Transverse colon (tissue), 4 donors: Measurements from ENCODE around the gene SLC1A3. TPM values are rescaled to one million over a fixed set of nuclear protein-coding genes. Genes with fewer than 3 reads are reported as not detected.
"Not testable (repeated sequence)": the region's sequence is repeated elsewhere in the genome, so short reads cannot be mapped to it uniquely, and the experiment has no call there.

ENCODE experiments used
- DNase-seq: peaks from one replicate; pipeline ENCODE4 v3.0.0-alpha.2; 2019
- H3K27ac ChIP-seq, 4 donors: fragments of 200-600 bp; sonication (generic); 2 replicates each; pipeline ENCODE4 v1.5.1; 2016 to 2018; ENCODE audit warnings: inconsistent platforms in 4 of 4
- H3K27me3 ChIP-seq: fragments of 200-600 bp; sonication (generic); 2 replicates; pipeline ENCODE4 v1.5.1; 2017; ENCODE audit warnings: inconsistent platforms
- H3K36me3 ChIP-seq, 4 donors: fragments of 200-600 bp; sonication (generic); 2 replicates each; pipeline ENCODE4 v1.5.1; 2017 to 2019; ENCODE audit warnings: inconsistent platforms in 4 of 4
- H3K4me1 ChIP-seq, 4 donors: fragments of 200-600 bp; sonication (generic); 2 replicates each; pipeline ENCODE4 v1.5.1; 2017 to 2020; ENCODE audit warnings: inconsistent platforms in 4 of 4
- H3K4me3 ChIP-seq, 4 donors: fragments of 200-600 bp; sonication (generic); 1 replicate in 1 of 4; 2 replicates in 3 of 4; pipeline versions ENCODE4 v1.5.1 to v1.6.1; 2017 to 2019; ENCODE audit warnings: inconsistent platforms in 4 of 4
- H3K9me3 ChIP-seq, 2 donors: fragments of 200-600 bp; sonication (generic); 2 replicates each; pipeline ENCODE4 v1.5.1; 2017 to 2019; ENCODE audit warnings: inconsistent platforms in 2 of 2
- CTCF ChIP-seq, 5 experiments: fragments of 200-600 bp in 3 of 5; fragments of 450-650 bp in 2 of 5; sonication (generic) in 3 of 5; IDR thresholded peaks; 1 replicate in 2 of 5; 2 replicates in 3 of 5; pipeline ENCODE4 v1.5.1; 2016 to 2017; ENCODE audit warnings: antibody characterized with exemption in 5 of 5, inconsistent platforms in 3 of 5, mild to moderate bottlenecking in 2 of 5, moderate library complexity in 1 of 5
- EP300 ChIP-seq: sonication (generic); formaldehyde crosslinking; IDR thresholded peaks from one replicate; pipeline ENCODE4 v1.6.1; 2017; ENCODE audit warnings: antibody characterized with exemption, low read depth
- POLR2A ChIP-seq: fragments of 450-650 bp; IDR thresholded peaks from one replicate; pipeline ENCODE4 v1.6.1; 2016; ENCODE audit warnings: antibody characterized with exemption, mild to moderate bottlenecking, moderate library complexity
- POLR2AphosphoS5 ChIP-seq, 3 donors: sonication (generic); formaldehyde crosslinking; IDR thresholded peaks; one replicate each; pipeline ENCODE4 v1.6.1; 2016; ENCODE audit warnings: antibody characterized with exemption in 3 of 3
- WGBS, 2 donors: methylation state at CpG; one replicate each; pipeline ENCODE4 v1.1.5; 2018; ENCODE audit warnings: low coverage in 1 of 2; 5-methylcytosine and 5-hydroxymethylcytosine counted together
- in situ Hi-C, 4 donors: fragments of 200-750 bp; cut with MboI; loops; one replicate each; pipeline versions ENCODE4 v1.15.0 to v1.15.1; 2017; ENCODE audit warnings: low sequenced_read_pairs in 3 of 4, low pct_ligation_motif_present in 1 of 4, low pct_unique_long_range_greater_than_20kb in 1 of 4
- intact Hi-C: fragments of 100-400 bp; cut with DNase I; formaldehyde crosslinking; loops from one replicate; pipeline ENCODE4 v1.15.1; 2023; ENCODE audit warnings: low total_unique reads
- total RNA-seq, 4 donors: library from RNA; depleted of rRNA; stranded (reverse); fragments of >200 nt; gene quantifications; one replicate each; pipeline ENCODE4 v1.1.0, GENCODE V29; 2016

The SLC1A3 gene
- total RNA-seq, 4 donors from 2014 or later: 0.20 to 16.0 (median 4.1) TPM

DNA sequence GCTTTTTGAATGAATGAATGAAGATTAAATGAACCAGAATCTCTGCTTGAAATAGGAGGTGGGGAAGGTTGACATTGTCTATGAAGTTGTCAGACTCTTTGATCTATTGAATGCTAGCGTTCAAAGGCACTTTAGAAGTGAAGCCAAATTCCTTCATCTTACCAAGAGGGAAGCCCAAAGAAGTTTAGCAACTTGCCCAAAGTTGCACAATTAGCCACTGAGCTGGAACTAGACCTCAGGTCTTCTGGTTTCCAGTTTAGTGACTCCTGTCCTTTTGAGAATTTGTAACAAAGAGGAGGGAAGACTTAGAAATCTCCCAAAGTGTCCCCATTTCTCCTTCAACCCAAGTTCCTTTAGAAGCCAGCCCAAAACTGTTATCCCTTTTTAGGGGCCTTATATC is 20.7 kb upstream of the SLC1A3 start:
- Histone ChIP-seq H3K36me3 (no peaks in the 10 kb centered on the region), H3K27ac (no peak overlapping the region), H3K9me3 (no peaks in the 10 kb centered on the region), H3K27me3 (no peaks in the 10 kb centered on the region), H3K4me3 (no peak overlapping the region), H3K4me1 (no peaks in the 10 kb centered on the region)
- in situ Hi-C loops: no loop called here
- intact Hi-C loops: no loop called here
- 50 to 55% methylated on average over 1 of the region's 1 CpG for WGBS, 2 donors
- TF ChIP-seq EP300 (no peak), POLR2AphosphoS5 (IDR thresholded peaks at IDR 0.05) (no peak), POLR2A (no peak), CTCF (IDR thresholded peaks at IDR 0.05) (no peak)
- DNase-seq: no peak

- Histone ChIP-seq H3K4me1 (no peaks in the 10 kb centered on the region), H3K9me3 (no peaks in the 10 kb centered on the region), H3K27ac (no peak overlapping the region), H3K27me3 (no peaks in the 10 kb centered on the region), H3K36me3 (no peaks in the 10 kb centered on the region), H3K4me3 (no peak overlapping the region)
- in situ Hi-C loops: no loop called here
- TF ChIP-seq EP300 (no peak), CTCF (IDR thresholded peaks at IDR 0.05) (no peak), POLR2AphosphoS5 (IDR thresholded peaks at IDR 0.05) (no peak), POLR2A (no peak)
- intact Hi-C loops: no loop called here
- 30 to 52% methylated on average over 2 to 3 of the region's 3 CpGs for WGBS, 2 donors
- no peak for DNase-seq
Observed at GRCh38 chr5:36587354-36587753, 19.1 kb upstream of the SLC1A3 start.

DNA sequence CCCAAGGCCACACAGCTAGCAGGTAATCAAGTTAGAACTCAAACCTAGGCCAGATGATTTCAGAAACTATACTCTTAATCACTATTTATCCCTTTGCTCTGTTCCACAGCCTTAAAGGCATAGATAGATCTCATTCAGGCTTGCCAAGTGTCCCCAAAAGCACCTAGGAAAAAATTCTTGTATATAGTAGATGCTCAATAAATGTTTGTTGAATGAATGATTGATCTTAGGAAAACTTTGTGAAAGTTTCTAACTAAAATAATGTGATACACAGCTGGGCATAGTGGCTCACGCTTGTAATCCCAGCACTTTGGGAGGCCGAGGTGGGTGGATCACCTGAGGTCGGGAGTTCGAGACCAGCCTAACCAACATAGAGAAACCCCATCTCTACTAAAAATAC is 16.7 kb upstream of the SLC1A3 start:
- H3K9me3 ChIP-seq, in situ Hi-C loops, H3K27me3 ChIP-seq, H3K4me1 ChIP-seq, H3K27ac ChIP-seq, H3K36me3 ChIP-seq, H3K4me3 ChIP-seq, DNase-seq: not testable (repeated sequence)
- intact Hi-C loops: loop anchor here (10.0 kb wide), 1 partner anchor 885 kb away; no protein-coding TSS in a partner anchor
- WGBS, 2 donors: 70 to 95% methylated on average over 2 to 4 of the region's 4 CpGs

- no peak for DNase-seq
- intact Hi-C loops (loop anchor here (10.0 kb wide), 1 partner anchor 886 kb away; no protein-coding TSS in a partner anchor), in situ Hi-C loops (no loop called here)
- H3K4me3 ChIP-seq: no peak overlapping the region
- H3K27ac ChIP-seq: no peak overlapping the region
- no peaks in the 10 kb centered on the region for H3K9me3 ChIP-seq
- H3K36me3 ChIP-seq: no peaks in the 10 kb centered on the region
- 63 to 73% methylated on average over 7 of the region's 7 CpGs for WGBS, 2 donors
- no peaks in the 10 kb centered on the region for H3K4me1 ChIP-seq
- H3K27me3 ChIP-seq: no peaks in the 10 kb centered on the region
- no peak for TF ChIP-seq POLR2A
- TF ChIP-seq POLR2AphosphoS5 (IDR thresholded peaks at IDR 0.05): no peak
- no peak for TF ChIP-seq CTCF (IDR thresholded peaks at IDR 0.05)
- no peak for TF ChIP-seq EP300
Observed at GRCh38 chr5:36590513-36591286, 15.7 kb upstream of the SLC1A3 start.

DNA sequence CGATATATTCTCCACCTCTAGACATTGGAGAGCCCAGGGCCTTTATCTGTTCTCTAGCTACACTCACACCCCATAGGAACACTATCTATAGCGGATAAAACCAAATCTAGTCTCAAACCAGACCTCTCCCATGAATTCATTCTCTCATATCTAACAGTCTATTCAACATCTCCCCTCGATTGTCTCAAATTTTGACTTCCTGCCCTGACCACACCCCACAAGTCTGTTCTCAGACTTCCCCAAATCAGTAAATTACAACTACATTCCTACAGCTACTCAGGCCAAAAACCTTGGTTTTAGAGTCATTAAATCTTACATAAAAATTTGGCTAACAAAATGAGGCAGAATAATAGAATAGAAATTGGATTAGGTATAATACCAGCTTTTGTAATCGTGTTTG is 12.5 kb upstream of the SLC1A3 start:
- no peak overlapping the region for H3K4me3 ChIP-seq
- TF ChIP-seq EP300: no peak
- no peaks in the 10 kb centered on the region for H3K27me3 ChIP-seq
- H3K27ac ChIP-seq: no peak overlapping the region
- DNase-seq: no peak
- H3K36me3 ChIP-seq: no peaks in the 10 kb centered on the region
- in situ Hi-C loops (no loop called here), intact Hi-C loops (loop anchor here (10.0 kb wide), 1 partner anchor 889 kb away; no protein-coding TSS in a partner anchor)
- H3K9me3 ChIP-seq: no peaks in the 10 kb centered on the region
- no peaks in the 10 kb centered on the region for H3K4me1 ChIP-seq
- WGBS, 2 donors: 60 to 67% methylated on average over 4 of the region's 4 CpGs
